MCF 10A (cell line): ENCODE data around the gene IRF5. TPM values are rescaled to one million over a fixed set of nuclear protein-coding genes. Genes with fewer than 3 reads are reported as not detected.

ENCODE experiments used
- BruUV-seq: library from RNA; stranded (reverse); fragments of 400-500 nt; replicated peaks from 2 replicates; lab custom pipeline; 2021; lab: Mats Ljungman, UMichigan
- CTCF ChIA-PET: fragments of 300-600 bp; sonication (Branson Sonifier 250); formaldehyde crosslinking; extraction: SDS; loops from one replicate; lab custom pipeline; 2021; ENCODE audit warnings: antibody characterized with exemption, inconsistent platforms; lab: Yijun Ruan, JAX
- POLR2A ChIA-PET: fragments of 300-600, 350-650 bp; sonication (Branson Sonifier 250); formaldehyde crosslinking; extraction: SDS; loops from one replicate; lab custom pipeline; 2020; ENCODE audit warnings: antibody characterized with exemption, inconsistent platforms; lab: Yijun Ruan, JAX
- DNase-seq: peaks from one replicate; pipeline ENCODE4 v3.0.0-alpha.2; 2018; ENCODE audit not compliant: unreplicated experiment
- H3K27ac Mint-ChIP-seq: one replicate; pipeline ENCODE4 v1.8.0; 2022; ENCODE audit warnings: mild to moderate bottlenecking, low read depth, mixed read lengths; ENCODE audit not compliant: unreplicated experiment
- H3K27me3 Mint-ChIP-seq: one replicate; pipeline ENCODE4 v1.8.0; 2022; ENCODE audit warnings: mixed read lengths; ENCODE audit not compliant: insufficient read depth, unreplicated experiment
- H3K36me3 Mint-ChIP-seq: one replicate; pipeline ENCODE4 v1.8.0; 2022; ENCODE audit warnings: mild to moderate bottlenecking, moderate library complexity, mixed read lengths; ENCODE audit not compliant: insufficient read depth, unreplicated experiment
- H3K4me1 Mint-ChIP-seq: one replicate; pipeline ENCODE4 v1.8.0; 2022; ENCODE audit warnings: mixed read lengths; ENCODE audit not compliant: insufficient read depth, unreplicated experiment
- H3K4me3 Mint-ChIP-seq: one replicate; pipeline ENCODE4 v1.8.0; 2022; ENCODE audit warnings: mild to moderate bottlenecking, moderate library complexity, mixed read lengths; ENCODE audit not compliant: unreplicated experiment
- H3K9me3 Mint-ChIP-seq: one replicate; pipeline ENCODE4 v1.8.0; 2022; ENCODE audit warnings: mixed read lengths; ENCODE audit not compliant: unreplicated experiment
- CTCF ChIP-seq: fragments of 200-600 bp; IDR thresholded peaks from one replicate; pipeline ENCODE4 v1.8.0; 2022; ENCODE audit warnings: antibody characterized with exemption, mild to moderate bottlenecking; ENCODE audit not compliant: unreplicated experiment
- intact Hi-C: fragments of 100-400 bp; cut with micrococcal nuclease; formaldehyde crosslinking; loops from 2 replicates; pipeline ENCODE4 v1.14.1; 2022
- total RNA-seq: library from RNA; stranded (reverse); gene quantifications from 2 replicates; pipeline ENCODE4 v1.2.3, GENCODE V29; 2022

Gene IRF5
- total RNA-seq, 1 experiment from 2014 or later: 7.5 TPM

GRCh38 chr7:128931190-128931798 is 6.4 kb upstream of the IRF5 start:
- CTCF ChIA-PET: interaction anchor here (0.8 kb wide), 1 partner anchor 160 kb away, joined by 3 read pairs; no protein-coding TSS in a partner anchor
- H3K27me3 Mint-ChIP-seq: no peaks in the 10 kb centered on the region
- intact Hi-C loops: no loop called here

GRCh38 chr7:128931965-128932861 is 5.5 kb upstream of the IRF5 start:
- Mint-ChIP-seq H3K27me3 (no peaks in the 10 kb centered on the region), H3K27ac (no peak overlapping the region), H3K36me3 (no peaks in the 10 kb centered on the region), H3K4me3 (no peak overlapping the region), H3K9me3 (no peaks in the 10 kb centered on the region), H3K4me1 (peaks cover 4% of the 10 kb centered on the region)
- ChIA-PET POLR2A (no interaction called here), CTCF (interaction anchor here (0.6 to 1.0 kb wide), 4 partner anchors 11 to 159 kb away, joined by 3 to 4 read pairs (median 3); no protein-coding TSS in a partner anchor)
- no TSS peak for BruUV-seq
- no peak for DNase-seq
- intact Hi-C loops: no loop called here
- TF ChIP-seq CTCF: no peak

More at GRCh38 chr7:128931190-128931798, 6.4 kb upstream of the IRF5 start:
- no peaks in the 10 kb centered on the region for H3K4me1 Mint-ChIP-seq
- no peak overlapping the region for H3K27ac Mint-ChIP-seq
- TF ChIP-seq CTCF: no peak
- DNase-seq: no peak
- POLR2A ChIA-PET: no interaction called here
- no peaks in the 10 kb centered on the region for H3K36me3 Mint-ChIP-seq
- H3K9me3 Mint-ChIP-seq: no peaks in the 10 kb centered on the region
- no TSS peak for BruUV-seq
- H3K4me3 Mint-ChIP-seq: no peak overlapping the region

- no peak for DNase-seq
- Mint-ChIP-seq H3K9me3 (no peaks in the 10 kb centered on the region), H3K27ac (no peak overlapping the region), H3K4me3 (no peak overlapping the region), H3K36me3 (no peaks in the 10 kb centered on the region), H3K27me3 (no peaks in the 10 kb centered on the region), H3K4me1 (peaks cover 7% of the 10 kb centered on the region)
- no peak for TF ChIP-seq CTCF
- no TSS peak for BruUV-seq
- ChIA-PET POLR2A (no interaction called here), CTCF (interaction anchor here (0.6 to 1.0 kb wide), 4 partner anchors 12 to 252 kb away, joined by 3 to 4 read pairs (median 3); no protein-coding TSS in a partner anchor)
- intact Hi-C loops: no loop called here
Measured at GRCh38 chr7:128932862-128933179, 4.9 kb upstream of the IRF5 start.

GRCh38 chr7:128933180-128933891 is 4.4 kb upstream of the IRF5 start:
- intact Hi-C loops: no loop called here
- H3K27me3 Mint-ChIP-seq: no peaks in the 10 kb centered on the region
- peaks cover 8% of the 10 kb centered on the region for H3K4me1 Mint-ChIP-seq
- ChIA-PET CTCF (interaction anchor here (0.6 to 1.0 kb wide), 3 partner anchors 29 to 251 kb away, joined by 3 to 4 read pairs (median 3); no protein-coding TSS in a partner anchor), POLR2A (no interaction called here)
- no peaks in the 10 kb centered on the region for H3K36me3 Mint-ChIP-seq
- no peak for DNase-seq
- TF ChIP-seq CTCF: no peak
- no peak overlapping the region for H3K4me3 Mint-ChIP-seq
- no TSS peak for BruUV-seq
- H3K27ac Mint-ChIP-seq: no peak overlapping the region
- H3K9me3 Mint-ChIP-seq: no peaks in the 10 kb centered on the region
